Thyroid gland (tissue), 4 donors: ENCODE results near the gene ZNF467.

Experiments
- CTCF ChIP-seq, 6 experiments: fragments of 200-600 bp in 3 of 6; fragments of 450-650 bp in 3 of 6; sonication (generic) in 3 of 6; IDR thresholded peaks; one replicate each; pipeline ENCODE4 v1.5.1; 2016 to 2019; ENCODE audit warnings: antibody characterized with exemption in 6 of 6, mild to moderate bottlenecking in 2 of 6, inconsistent platforms in 1 of 6, moderate library complexity in 1 of 6
- POLR2A ChIP-seq, 2 donors: fragments of 450-650 bp; IDR thresholded peaks; one replicate each; pipeline ENCODE4 v1.6.1; 2017; ENCODE audit warnings: antibody characterized with exemption in 2 of 2, mild to moderate bottlenecking in 2 of 2, moderate library complexity in 1 of 2

DNA sequence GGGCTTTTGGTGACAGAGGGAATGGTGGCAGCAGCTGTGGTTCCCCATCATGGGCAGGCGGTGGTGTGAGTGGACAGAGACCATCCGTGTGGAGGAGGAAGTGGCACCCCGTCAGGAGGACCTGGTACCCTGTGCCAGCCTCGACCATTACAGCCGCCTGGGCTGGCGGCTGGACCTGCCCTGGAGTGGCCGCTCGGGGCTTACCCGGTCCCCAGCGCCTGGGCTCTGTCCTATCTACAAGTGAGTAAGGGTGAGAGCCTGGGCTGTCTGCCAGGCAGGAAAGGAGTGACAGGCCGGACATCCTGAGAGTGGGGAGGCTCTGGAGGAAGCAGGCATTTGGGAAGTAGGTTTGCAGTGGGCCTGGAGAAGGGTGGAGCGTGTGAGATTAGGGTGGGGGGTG, 2.9 kb upstream of the ZNF467 start:
- TF ChIP-seq CTCF (IDR thresholded peaks at IDR 0.05): no peak
- TF ChIP-seq POLR2A (IDR thresholded peaks at IDR 0.05): no peak
